SK-N-SH (cell line): Measurements from ENCODE around the gene VPS11.

ENCODE experiments used
- MXI1 ChIP-seq: IDR thresholded peaks from 2 replicates; pipeline ENCODE4 v1.6.1; 2012; ENCODE audit warnings: mild to moderate bottlenecking, low read depth, low read length, improper control_type of control experiment
- PBX3 ChIP-seq: IDR thresholded peaks from 2 replicates; pipeline ENCODE4; 2012
- POLR2AphosphoS5 ChIP-seq: IDR thresholded peaks from 2 replicates; pipeline ENCODE4 v1.6.1; 2012; ENCODE audit warnings: low read depth, low read length
- RAD21 ChIP-seq: IDR thresholded peaks from 2 replicates; pipeline ENCODE4 v1.6.1; 2012; ENCODE audit warnings: mild to moderate bottlenecking, low read length
- TF ChIP-seq, protein P1 (sequence below): fragments of 200-600 bp; sonication (generic); IDR thresholded peaks from 2 replicates; pipeline ENCODE4 v1.6.1; 2017; ENCODE audit warnings: antibody characterized with exemption, mild to moderate bottlenecking, moderate library complexity

GRCh38 chr11:119081682-119082260 is 14.2 kb downstream of the VPS11 start:
- no peak for TF ChIP-seq POLR2AphosphoS5
- TF ChIP-seq, protein P1, sequence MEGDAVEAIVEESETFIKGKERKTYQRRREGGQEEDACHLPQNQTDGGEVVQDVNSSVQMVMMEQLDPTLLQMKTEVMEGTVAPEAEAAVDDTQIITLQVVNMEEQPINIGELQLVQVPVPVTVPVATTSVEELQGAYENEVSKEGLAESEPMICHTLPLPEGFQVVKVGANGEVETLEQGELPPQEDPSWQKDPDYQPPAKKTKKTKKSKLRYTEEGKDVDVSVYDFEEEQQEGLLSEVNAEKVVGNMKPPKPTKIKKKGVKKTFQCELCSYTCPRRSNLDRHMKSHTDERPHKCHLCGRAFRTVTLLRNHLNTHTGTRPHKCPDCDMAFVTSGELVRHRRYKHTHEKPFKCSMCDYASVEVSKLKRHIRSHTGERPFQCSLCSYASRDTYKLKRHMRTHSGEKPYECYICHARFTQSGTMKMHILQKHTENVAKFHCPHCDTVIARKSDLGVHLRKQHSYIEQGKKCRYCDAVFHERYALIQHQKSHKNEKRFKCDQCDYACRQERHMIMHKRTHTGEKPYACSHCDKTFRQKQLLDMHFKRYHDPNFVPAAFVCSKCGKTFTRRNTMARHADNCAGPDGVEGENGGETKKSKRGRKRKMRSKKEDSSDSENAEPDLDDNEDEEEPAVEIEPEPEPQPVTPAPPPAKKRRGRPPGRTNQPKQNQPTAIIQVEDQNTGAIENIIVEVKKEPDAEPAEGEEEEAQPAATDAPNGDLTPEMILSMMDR = no peak
- no peak for TF ChIP-seq MXI1
- TF ChIP-seq RAD21 = no peak
- no peak for TF ChIP-seq PBX3
